ENCODE measurements around the gene C15orf40. TPM values are rescaled to one million over a fixed set of nuclear protein-coding genes. Genes with fewer than 3 reads are reported as not detected.
"Not testable (repeated sequence)": the region's sequence is repeated elsewhere in the genome, so short reads cannot be mapped to it uniquely, and the experiment has no call there.

Gene C15orf40
- total RNA-seq = 10 to 100 TPM; 11.0 to 13.0 TPM
- long read RNA-seq, donor 1, full-length matches to known transcripts = 2 of 4 reads
- long read RNA-seq, donor 1, partial matches to known transcripts = 0 of 4 reads
- long read RNA-seq, donor 1, other reads (novel, unspliced or antisense) = 2 of 4 reads
- long read RNA-seq, donor 2, full-length matches to known transcripts = 13 of 16 reads
- long read RNA-seq, donor 2, partial matches to known transcripts = 0 of 16 reads
- long read RNA-seq, donor 2, other reads (novel, unspliced or antisense) = 3 of 16 reads

GRCh38 chr15:83011271-83012075, at the start of gene C15orf40:
Gene C15orf40, minus strand, starts transcription at chr15:83011639. Its CDS starts 32 bp downstream, at chr15:83011607.
- peak; percentile 97 for DNase-seq (ENCODE audit: low spot score)

GRCh38 chr15:83057696-83058376, 46.4 kb upstream of the C15orf40 start:
- no peak for DNase-seq (ENCODE audit: low spot score)
- intact Hi-C loops (cut with DNase I) = no loop called here

More at GRCh38 chr15:83011271-83012075, at the start of gene C15orf40:
- intact Hi-C loops (cut with DNase I) = loop anchor here (5.0 to 10.0 kb wide), 2 partner anchors 53 to 56 kb away; partner anchors contain the start of gene BTBD1 (in 2 of the 2)

DNA sequence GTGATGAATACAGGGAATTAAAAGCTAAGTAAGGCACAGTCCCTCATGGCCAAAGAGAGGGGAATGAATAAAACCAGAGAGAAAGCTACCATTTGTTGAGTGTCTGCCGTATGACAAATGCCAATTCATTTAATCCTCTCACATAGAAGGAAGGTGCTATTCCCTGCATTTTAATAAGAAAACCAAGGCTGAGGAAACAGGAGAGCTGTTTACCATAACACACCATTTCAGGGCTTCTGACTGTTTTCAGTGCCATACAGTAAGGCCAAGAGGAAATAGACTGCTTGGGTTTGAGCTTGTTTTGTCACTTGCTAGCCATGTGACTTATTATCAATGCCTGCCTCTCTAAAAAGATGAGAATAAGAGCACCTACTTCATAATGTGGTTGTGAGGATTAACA, 45.6 kb upstream of the C15orf40 start:
- no peak for DNase-seq (ENCODE audit: low spot score)
- intact Hi-C loops (cut with DNase I) = no loop called here

GRCh38 chr15:83053151-83053550, 41.7 kb upstream of the C15orf40 start:
- no peak for DNase-seq (ENCODE audit: low spot score)
- intact Hi-C loops (cut with DNase I) = no loop called here

DNA sequence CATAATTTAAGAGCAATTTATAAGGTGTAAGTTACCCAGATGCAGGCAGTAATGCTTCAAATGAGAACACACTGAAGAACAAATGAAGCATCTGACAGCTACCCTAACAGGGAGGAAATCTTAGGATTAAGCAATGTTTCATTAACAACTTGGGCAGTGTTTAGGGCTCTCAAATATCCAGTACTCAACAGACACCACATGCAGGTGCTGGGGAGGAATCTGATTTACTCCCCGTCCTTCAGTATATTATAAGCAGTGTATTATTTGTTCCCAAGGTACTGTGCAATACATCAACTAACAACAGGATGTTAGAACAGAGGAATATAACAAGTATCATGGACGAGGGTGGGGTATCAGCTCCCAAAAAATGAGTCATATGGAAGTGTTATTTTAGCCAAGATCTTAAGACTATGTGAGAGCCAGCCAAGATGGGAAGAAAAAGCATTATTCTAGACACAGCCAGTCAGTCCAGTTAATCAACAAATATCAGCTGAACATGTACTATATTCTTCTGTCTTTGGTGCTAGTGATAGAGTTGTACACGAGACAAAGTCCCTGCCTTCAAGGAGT, 35.2 kb upstream of the C15orf40 start:
- intact Hi-C loops (cut with DNase I) = no loop called here
- no peak for DNase-seq (ENCODE audit: low spot score)

- intact Hi-C loops (cut with DNase I) = no loop called here
- DNase-seq (ENCODE audit: low spot score) = no peak
Observed at GRCh38 chr15:83044156-83044555, 32.7 kb upstream of the C15orf40 start.

DNA sequence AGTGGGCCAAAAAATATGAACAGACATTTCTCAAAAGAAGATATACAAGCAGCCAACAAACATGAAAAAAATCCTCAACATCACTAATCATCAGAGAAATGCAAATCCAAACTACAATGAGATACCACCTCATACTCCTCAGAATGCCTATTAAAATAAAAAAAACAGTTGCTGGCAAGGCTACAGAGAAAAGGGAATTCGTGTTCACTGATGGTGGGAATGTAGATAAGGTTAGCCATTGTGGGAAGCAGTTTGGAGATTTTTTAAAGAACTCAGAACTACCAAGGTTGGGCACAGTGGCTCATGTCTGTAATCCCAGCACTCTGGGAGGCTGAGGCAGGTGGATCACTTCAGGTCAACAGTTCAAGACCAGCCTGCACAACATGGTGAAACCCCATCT, 27.8 kb upstream of the C15orf40 start:
- DNase-seq (ENCODE audit: low spot score) = no peak
- intact Hi-C loops (cut with DNase I) = no loop called here

GRCh38 chr15:83036253-83036652, 24.8 kb upstream of the C15orf40 start:
- intact Hi-C loops (cut with DNase I) = no loop called here
- DNase-seq (ENCODE audit: low spot score) = no peak

DNA sequence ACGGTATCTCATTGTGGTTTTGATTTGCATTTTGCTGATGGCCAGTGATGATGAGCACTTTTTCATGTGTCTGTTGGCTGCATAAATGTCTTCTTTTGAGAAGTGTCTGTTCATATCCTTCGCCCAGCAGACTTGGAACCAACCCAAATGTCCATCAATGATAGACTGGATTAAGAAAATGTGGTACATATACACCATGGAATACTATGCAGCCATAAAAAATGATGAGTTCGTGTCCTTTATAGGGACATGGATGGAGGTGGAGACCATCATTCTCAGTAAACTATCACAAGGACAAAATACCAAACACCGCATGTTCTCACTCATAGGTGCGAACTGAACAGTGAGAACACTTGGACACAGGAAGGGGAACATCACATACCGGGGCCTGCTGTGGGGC, 19.8 kb upstream of the C15orf40 start:
- intact Hi-C loops (cut with DNase I) = not testable (repeated sequence)

DNA sequence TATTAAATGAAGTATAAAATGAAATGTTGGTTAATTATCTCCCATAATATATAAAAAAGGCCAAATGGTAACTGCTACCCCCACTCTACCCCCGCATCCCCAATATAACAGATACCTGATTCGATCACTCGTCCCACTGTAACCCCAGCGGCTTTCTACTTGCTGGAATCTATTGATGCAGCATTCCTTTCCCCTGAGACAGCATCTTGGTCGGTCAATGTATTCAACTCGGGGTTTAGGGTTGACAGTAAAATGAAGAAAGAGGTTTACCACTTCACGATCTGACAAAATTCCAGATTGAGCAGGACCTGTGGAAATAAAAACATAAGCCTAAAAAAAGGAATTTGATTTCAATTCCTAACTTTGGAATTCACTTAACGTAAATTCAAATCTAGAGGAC, 18.6 kb upstream of the C15orf40 start:
- intact Hi-C loops (cut with DNase I) = no loop called here
- DNase-seq (ENCODE audit: low spot score) = no peak

More for the DNA sequence above, 19.8 kb upstream of the C15orf40 start:
- not testable (repeated sequence) for DNase-seq (ENCODE audit: low spot score)

DNA sequence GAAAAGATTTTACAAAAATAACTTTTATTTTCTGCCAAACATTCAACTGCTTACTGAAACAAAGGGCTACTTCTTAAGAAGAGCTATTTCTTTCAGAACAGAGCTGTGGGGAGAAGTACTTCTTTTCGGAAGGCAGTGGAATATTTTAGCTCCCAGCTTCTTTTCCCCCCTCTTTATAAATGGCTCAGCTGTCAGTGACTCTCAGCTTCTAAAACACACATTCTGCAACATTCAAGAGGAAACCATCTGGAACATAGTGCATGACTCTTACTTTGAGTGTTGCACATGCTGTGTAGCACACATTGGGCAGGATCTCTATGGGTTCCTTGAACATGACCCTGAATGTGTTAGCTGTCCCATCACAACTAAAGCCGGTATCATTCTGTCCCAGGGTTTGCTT, 7.0 kb upstream of the C15orf40 start:
- no peak for DNase-seq (ENCODE audit: low spot score)
- intact Hi-C loops (cut with DNase I) = loop anchor here in 1 of 2 donors (10.0 kb wide), 1 partner anchor 46 kb away; the partner anchor contains the start of gene BTBD1

GRCh38 chr15:83016906-83017305, 5.5 kb upstream of the C15orf40 start:
- intact Hi-C loops (cut with DNase I) = loop anchor here in 1 of 2 donors (10.0 kb wide), 1 partner anchor 48 kb away; the partner anchor contains the start of gene BTBD1
- no peak for DNase-seq (ENCODE audit: low spot score)

DNA sequence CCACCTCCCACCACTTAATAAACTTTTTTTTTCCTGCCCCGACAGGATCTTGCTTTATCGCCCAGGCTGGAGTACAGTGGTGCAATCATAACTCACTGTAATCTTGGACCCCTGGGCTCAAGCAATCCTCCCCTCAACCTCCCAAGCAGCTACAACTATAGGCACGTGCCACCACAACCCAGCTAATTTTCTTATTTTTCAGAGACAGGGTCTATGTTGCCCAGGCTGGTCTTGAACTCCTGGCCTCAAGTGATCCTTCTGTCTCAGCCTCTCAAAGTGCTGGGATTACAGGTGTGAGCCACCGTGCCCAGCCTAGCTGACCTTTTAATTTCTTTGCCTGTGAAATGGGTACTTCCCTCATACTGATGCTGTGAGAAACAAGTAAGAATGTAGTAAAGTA, 3.9 kb upstream of the C15orf40 start:
- intact Hi-C loops (cut with DNase I) = loop anchor here in 1 of 2 donors (10.0 kb wide), 1 partner anchor 49 kb away; the partner anchor contains the start of gene BTBD1
- no peak for DNase-seq (ENCODE audit: low spot score)

DNA sequence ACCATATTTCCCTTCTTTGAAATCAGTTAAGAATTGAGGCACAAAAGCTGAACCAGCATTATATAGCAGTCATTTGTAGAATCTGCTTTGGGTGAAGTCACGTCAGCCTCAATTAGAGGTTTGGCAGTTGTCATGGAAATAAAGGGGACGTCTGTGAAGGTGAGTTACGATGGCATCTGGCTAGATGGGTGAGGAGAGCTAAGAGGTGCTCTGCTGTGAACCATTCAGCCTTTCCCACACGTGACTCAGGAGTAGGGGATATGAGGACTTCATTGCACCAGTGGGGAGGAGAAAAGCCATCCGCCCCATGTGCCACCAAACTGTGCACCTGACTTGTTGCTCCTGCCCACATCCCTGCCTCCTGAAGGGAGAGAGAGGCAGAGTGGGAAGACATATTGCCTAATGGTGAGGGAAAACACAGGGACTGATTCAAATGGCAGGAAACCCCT, 2.8 kb upstream of the C15orf40 start:
- intact Hi-C loops (cut with DNase I) = loop anchor here (5.0 to 10.0 kb wide), 2 partner anchors 51 to 53 kb away; partner anchors contain the start of gene BTBD1 (in 2 of the 2)
- DNase-seq (ENCODE audit: low spot score) = no peak

DNA sequence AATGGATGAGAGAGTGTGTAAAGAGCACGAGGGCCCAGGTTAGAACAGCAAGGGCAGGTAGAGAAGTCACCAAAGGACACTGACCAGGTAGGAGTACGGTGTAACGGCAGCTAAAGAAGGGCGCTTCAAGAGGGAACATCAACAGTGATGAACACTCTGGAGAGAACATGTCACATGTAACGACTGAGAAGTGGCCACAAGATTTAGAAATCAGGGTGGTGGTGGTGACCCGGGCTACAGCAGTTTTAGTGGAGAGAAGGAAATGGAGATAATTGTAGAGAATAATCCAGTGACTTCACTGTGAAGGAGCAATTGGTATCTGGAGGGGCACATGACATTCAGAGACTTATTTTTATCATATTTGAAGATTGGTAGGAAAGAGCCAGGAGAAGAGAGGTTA, 1.2 kb upstream of the C15orf40 start:
- intact Hi-C loops (cut with DNase I) = loop anchor here (5.0 to 10.0 kb wide), 2 partner anchors 52 to 55 kb away; partner anchors contain the start of gene BTBD1 (in 2 of the 2)
- no peak for DNase-seq (ENCODE audit: low spot score)

DNA sequence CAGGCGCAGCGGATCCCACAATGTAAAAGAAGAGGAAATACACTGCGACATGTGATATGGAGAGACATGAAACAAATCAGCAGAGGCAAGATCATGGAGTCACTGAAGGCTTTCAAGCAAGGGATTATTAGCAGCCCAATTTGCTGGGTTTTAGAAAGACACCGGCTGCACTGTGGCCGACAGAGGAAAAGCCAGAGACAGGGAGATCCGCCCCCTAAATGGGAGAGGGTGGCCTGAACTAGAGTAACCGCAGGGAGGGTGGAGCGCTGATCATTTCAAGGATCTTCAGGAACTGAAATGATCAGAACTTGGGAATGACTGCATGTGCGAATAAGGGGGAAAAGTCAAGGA, 612 bp upstream of the C15orf40 start:
- no peak for DNase-seq (ENCODE audit: low spot score)
- intact Hi-C loops (cut with DNase I) = loop anchor here (5.0 to 10.0 kb wide), 2 partner anchors 53 to 55 kb away; partner anchors contain the start of gene BTBD1 (in 2 of the 2)

GRCh38 chr15:83010709-83011270, 649 bp downstream of the C15orf40 start:
- peak; percentile 92 for DNase-seq (ENCODE audit: low spot score)
- intact Hi-C loops (cut with DNase I) = loop anchor here (5.0 to 10.0 kb wide), 2 partner anchors 54 to 57 kb away; partner anchors contain the start of gene BTBD1 (in 2 of the 2)

GRCh38 chr15:83000672-83001031, 10.8 kb downstream of the C15orf40 start:
- DNase-seq (ENCODE audit: low spot score) = not testable (repeated sequence)
- intact Hi-C loops (cut with DNase I) = loop anchor here (10.0 kb wide), 1 partner anchor 466 kb away; no protein-coding TSS in a partner anchor

Measured in posterior vena cava (tissue), 2 donors.